ENCODE results near the gene TMEM233.

The TMEM233 gene

DNA sequence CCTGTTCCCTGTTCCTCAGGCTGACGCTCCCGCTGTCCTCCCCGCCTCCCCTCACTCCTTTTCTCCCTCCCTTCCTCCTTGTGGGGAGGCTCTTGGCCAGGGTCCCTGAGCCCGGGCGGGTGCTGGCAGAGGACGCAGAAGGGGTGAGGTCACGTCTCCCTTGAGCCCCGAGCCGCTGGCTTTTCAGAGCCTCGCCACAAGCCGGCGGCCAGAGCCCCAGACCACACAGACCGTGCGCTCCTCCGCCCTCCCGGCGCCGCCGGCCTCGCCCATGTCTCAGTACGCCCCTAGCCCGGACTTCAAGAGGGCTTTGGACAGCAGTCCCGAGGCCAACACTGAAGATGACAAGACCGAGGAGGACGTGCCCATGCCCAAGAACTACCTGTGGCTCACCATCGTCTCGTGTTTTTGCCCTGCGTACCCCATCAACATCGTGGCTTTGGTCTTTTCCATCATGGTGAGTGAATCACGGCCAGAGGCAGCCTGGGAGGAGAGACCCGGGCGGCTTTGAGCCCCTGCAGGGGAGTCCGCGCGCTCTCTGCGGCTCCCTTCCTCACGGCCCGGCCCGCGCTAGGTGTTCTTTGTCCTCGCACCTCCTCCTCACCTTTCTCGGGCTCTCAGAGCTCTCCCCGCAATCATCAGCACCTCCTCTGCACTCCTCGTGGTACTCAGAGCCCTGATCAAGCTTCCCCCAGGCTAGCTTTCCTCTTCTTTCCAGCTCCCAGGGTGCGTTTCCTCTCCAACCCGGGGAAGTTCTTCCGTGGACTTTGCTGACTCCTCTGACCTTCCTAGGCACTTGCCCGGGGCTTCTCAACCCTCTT lies at the start of gene TMEM233:
TSS of gene TMEM233 (plus strand) at position 197 of the 821 bp plus-strand sequence. CDS start at position 272, 75 bp downstream.
- no peak for DNase-seq

DNA sequence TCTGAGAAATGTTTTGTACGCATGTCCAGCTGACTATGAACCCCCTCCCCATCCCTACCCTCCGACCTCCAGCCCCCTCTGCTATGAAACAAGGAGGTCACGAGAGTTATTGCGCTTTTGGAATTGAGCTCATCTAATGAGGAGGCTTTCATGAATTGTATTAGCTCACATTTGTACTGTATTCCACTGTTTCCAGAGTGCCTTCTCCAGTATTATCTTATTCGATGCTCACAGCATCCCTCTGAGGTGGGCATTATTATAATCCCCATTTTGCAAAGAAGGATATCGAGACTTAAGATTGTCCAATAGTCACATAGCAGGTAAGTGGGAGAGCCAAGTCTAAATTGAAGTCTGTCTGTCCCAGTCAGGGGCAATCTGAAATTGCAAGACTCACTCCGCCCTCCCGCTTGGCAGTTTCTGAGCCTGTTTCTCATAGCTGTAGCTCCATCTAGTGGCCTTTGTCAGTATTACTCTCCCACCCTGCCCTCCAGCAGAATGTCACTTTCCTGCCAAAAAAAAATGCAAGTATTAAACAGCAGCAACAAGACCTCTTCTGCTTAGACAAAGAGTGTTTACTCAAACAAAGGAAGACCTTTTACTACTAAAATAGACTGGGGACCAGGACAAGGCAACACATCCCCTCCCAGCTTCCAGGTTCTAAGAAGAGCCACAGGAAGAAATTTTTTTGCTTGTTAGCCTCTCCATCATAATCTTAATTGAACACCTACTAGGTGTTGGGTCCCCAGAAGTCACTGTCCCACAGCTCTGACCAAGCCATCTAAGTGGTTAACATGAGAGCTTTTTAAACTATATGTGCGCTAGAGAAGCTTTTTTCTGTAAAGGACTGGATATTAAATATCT lies 48.6 kb upstream of the TMEM233 start:
- peak; percentile 69 to 79 for DNase-seq

GRCh38 chr12:119546340-119546739 lies 47.2 kb upstream of the TMEM233 start:
- no peak for DNase-seq

DNA sequence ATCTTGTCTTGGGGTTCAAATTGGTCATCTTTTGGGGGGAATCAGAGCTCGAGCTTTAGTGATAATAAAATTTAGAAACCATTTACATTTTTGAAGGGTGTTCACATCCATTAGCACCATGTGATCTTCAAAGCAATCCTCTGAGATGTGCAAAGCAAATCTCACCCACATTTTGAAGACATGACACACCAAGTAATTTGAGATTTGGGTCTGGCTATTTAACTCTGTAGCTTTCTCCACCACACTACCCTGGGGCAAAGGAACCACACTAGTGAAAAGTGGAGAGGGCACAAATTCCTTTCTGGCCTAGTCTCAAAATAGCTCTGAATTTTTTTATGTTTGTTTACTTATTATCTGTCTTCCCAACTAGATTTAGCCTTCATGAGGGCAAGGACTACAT lies 46.6 kb upstream of the TMEM233 start:
- no peak for DNase-seq

GRCh38 chr12:119556854-119557253 lies 36.7 kb upstream of the TMEM233 start:
- no peak for DNase-seq

DNA sequence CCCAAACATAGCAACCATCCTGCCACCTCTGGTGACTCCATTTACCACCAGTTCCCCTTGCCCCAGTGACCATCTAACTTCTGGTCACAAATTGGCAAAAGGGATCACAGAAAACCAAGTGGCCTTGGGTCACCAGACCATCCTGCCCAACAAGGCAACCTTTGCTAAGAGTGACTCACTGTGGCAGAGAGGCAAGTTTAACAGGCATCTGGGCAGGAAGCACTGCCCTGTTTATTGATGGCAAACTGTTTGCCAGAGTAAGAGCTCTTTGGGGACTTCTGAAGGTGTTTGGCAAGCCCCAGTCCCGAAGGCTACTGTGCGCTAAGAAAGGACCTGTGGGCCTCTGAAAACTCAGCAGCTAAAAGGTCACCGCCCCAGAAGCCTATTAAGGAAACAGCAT lies 28.2 kb upstream of the TMEM233 start:
- DNase-seq, result no peak

GRCh38 chr12:119570771-119571170 lies 22.8 kb upstream of the TMEM233 start:
- no peak for DNase-seq

- no peak for DNase-seq
Measured at GRCh38 chr12:119573086-119573485, 20.5 kb upstream of the TMEM233 start.

GRCh38 chr12:119574255-119574654 lies 19.3 kb upstream of the TMEM233 start:
- DNase-seq, result no peak

- DNase-seq, result no peak
Measured at GRCh38 chr12:119576118-119576810, 17.3 kb upstream of the TMEM233 start.

- DNase-seq, result no peak
Measured at GRCh38 chr12:119576915-119577314, 16.7 kb upstream of the TMEM233 start.

DNA sequence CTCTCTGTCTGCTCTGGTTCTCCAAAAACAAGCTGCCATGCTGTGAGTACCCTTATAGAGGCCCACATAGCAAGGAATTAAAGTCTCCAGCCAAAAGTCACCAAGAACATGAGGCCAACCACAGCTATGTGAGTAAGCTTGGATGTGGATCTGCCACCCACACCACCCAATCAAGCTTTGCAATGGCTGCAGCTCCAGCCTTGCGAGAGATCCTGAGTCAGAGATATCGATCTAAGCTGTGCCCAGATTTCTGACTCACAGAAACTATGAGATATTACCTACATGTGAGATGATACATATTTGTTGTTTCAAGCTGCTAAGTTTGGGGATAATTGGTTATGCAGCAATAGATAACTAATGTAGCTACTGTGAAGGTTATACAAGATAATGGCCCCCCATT lies 15.5 kb upstream of the TMEM233 start:
- DNase-seq, result no peak

DNA sequence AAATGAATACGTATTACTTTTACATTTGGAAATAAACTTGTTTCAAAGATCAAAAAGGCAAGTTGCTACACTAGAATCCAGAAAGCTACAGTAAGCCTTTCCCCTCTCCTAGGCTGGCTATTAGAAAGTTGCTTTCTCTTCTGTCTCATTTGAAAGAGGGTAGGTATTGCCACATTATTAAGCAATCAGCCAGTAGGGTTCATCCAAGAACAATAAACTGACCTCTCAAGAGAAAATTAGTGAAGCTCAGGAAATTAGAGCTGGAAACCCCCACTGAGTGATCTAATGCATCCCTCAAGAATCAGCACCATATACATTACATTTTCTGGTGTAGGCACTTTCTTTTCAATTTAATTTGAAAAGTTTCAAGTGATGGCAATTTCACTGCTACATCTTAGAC lies 4.5 kb upstream of the TMEM233 start:
- no peak for DNase-seq

DNA sequence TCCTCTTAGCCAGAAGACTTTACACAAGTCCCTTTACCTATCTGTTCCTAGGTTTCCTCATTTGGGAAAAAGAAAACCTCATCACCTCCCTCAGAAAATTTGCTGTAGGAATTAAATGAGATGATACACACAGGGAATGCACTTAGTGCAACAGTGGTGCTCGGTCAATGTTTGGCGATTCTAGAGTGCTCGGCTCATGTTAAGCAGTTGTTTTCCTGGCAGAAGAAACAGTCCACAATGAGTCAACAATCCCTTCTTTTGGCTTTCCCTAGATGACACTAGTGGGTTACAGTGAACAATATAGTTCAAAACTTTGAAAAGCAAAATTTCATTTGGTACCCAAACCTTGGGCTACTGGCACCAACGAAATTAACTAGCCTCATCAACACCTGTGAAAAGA lies 3.9 kb upstream of the TMEM233 start:
- no peak for DNase-seq

GRCh38 chr12:119592232-119592631 lies 1.3 kb upstream of the TMEM233 start:
- DNase-seq, result no peak

GRCh38 chr12:119594399-119594730 lies 791 bp downstream of the TMEM233 start:
- no peak for DNase-seq

GRCh38 chr12:119594772-119595445 lies 1.3 kb downstream of the TMEM233 start:
- DNase-seq, result no peak

DNA sequence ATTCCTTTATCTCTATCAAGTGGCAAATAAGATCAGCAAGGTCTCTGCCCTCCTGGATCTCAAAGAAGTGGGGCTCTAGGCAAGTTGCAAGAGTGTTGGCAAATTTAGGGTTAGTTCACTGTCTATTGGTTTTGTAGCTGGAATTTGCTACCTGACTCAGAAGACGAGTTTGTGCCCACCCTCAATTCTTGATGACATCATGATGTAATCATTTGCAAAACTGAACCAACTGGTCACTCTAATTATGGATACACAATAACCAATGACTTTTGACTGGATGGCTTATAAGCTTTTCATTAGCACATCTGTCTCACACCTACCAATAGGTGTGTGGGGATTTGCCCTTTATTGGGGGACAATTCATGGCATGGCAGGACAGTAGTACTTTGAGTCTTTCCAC lies 4.6 kb downstream of the TMEM233 start:
- no peak for DNase-seq

- DNase-seq, result no peak
Measured at GRCh38 chr12:119601877-119602733, 8.5 kb downstream of the TMEM233 start.

GRCh38 chr12:119602734-119603094 lies 9.1 kb downstream of the TMEM233 start:
- no peak for DNase-seq

GRCh38 chr12:119603767-119604166 lies 10.2 kb downstream of the TMEM233 start:
- DNase-seq, result no peak

GRCh38 chr12:119609358-119609757 lies 15.8 kb downstream of the TMEM233 start:
- no peak for DNase-seq

All from Kasumi-1 (cell line).